Measurements from ENCODE around the gene SMAD7.

SMAD7 gene

GRCh38 chr18:48986851-48987761 lies 36.3 kb upstream of the SMAD7 start:
- no peak for DNase-seq

GRCh38 chr18:48985161-48985560 lies 34.4 kb upstream of the SMAD7 start:
- no peak for DNase-seq

GRCh38 chr18:48983793-48984437 lies 33.1 kb upstream of the SMAD7 start:
- peak; percentile 47 for DNase-seq

GRCh38 chr18:48982266-48982665 lies 31.5 kb upstream of the SMAD7 start:
- DNase-seq: no peak

GRCh38 chr18:48979944-48980890 lies 29.5 kb upstream of the SMAD7 start:
- no peak for DNase-seq

GRCh38 chr18:48977914-48978313 lies 27.1 kb upstream of the SMAD7 start:
- DNase-seq: no peak

- DNase-seq: peak; percentile 74
These were observed 25.3 kb upstream of the SMAD7 start for GRCh38 chr18:48975817-48976649.

GRCh38 chr18:48975120-48975816 lies 24.5 kb upstream of the SMAD7 start:
- DNase-seq: no peak

GRCh38 chr18:48974304-48975119 lies 23.7 kb upstream of the SMAD7 start:
- no peak for DNase-seq

- no peak for DNase-seq
These were observed 23.0 kb upstream of the SMAD7 start for GRCh38 chr18:48973731-48974130.

GRCh38 chr18:48968412-48969215 lies 17.8 kb upstream of the SMAD7 start:
- DNase-seq: no peak

GRCh38 chr18:48967545-48967944 lies 16.8 kb upstream of the SMAD7 start:
- DNase-seq: no peak

GRCh38 chr18:48966523-48966922 lies 15.8 kb upstream of the SMAD7 start:
- DNase-seq: no peak

GRCh38 chr18:48963586-48964470 lies 13.1 kb upstream of the SMAD7 start:
- no peak for DNase-seq

- DNase-seq: no peak
These were observed 12.3 kb upstream of the SMAD7 start for GRCh38 chr18:48962994-48963561.

GRCh38 chr18:48962252-48962993 lies 11.7 kb upstream of the SMAD7 start:
- DNase-seq: no peak

- DNase-seq: no peak
These were observed 10.8 kb upstream of the SMAD7 start for GRCh38 chr18:48961547-48961946.
